ENCODE data around the gene TGFBR2. TPM values are rescaled to one million over a fixed set of nuclear protein-coding genes. Genes with fewer than 3 reads are reported as not detected.

TGFBR2 gene
- total and polyA plus RNA-seq, 2 experiments from 2014 or later: 42.2 to 52.8 TPM

DNA sequence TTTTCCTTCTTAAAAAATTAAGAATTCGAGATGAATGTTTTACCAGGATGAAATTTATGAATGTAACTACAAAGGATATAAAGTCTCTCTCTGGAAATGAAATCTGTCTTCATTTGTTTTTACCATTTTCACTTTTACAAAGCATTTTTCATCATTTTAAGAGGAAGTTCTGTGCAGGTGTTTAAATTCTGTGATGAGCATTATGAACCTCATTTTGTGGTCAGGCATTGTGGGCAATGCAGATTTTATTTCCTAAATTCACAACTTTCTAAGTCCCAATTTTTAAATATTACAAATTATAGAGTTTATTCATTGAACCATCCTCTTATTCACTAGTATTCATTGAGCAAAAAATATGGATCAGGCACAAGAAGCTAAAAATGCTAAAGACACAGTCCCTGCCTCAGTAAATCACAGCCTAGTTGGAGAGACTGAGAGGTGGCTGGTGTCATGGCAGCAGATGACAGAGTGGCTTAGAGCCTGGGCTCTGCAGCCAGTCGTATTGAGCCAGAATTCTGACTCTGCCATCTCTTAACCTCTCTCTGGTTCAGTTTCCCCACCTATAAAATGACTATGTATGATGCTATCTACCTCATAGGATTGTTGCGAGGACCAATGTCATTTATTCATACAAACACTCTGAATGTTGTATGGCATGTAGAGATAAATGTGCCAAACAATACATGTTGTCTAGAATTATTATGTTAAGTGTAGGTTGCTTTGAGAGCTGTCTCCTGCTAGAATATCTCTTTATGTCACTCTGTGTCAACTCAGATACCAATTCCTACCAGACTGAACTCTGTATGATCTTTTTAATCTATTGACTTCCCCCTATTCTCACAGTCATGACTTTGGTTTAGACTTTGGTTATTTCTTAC lies 7.5 kb upstream of the TGFBR2 start:
- TF ChIP-seq, protein P1, sequence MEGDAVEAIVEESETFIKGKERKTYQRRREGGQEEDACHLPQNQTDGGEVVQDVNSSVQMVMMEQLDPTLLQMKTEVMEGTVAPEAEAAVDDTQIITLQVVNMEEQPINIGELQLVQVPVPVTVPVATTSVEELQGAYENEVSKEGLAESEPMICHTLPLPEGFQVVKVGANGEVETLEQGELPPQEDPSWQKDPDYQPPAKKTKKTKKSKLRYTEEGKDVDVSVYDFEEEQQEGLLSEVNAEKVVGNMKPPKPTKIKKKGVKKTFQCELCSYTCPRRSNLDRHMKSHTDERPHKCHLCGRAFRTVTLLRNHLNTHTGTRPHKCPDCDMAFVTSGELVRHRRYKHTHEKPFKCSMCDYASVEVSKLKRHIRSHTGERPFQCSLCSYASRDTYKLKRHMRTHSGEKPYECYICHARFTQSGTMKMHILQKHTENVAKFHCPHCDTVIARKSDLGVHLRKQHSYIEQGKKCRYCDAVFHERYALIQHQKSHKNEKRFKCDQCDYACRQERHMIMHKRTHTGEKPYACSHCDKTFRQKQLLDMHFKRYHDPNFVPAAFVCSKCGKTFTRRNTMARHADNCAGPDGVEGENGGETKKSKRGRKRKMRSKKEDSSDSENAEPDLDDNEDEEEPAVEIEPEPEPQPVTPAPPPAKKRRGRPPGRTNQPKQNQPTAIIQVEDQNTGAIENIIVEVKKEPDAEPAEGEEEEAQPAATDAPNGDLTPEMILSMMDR (IDR thresholded peaks at IDR 0.05; ENCODE audit: poor library complexity): no peak
- no peak for TF ChIP-seq EZH2phosphoT487 (IDR thresholded peaks at IDR 0.05; ENCODE audit: low read depth, severe bottlenecking, unreplicated experiment)
- TF ChIP-seq EZH2 (IDR thresholded peaks at IDR 0.05; ENCODE audit: borderline replicate concordance): no peak
- Histone ChIP-seq H3K27ac (peak overlapping the region; percentile 72), H3K36me3 (replicated peaks; ENCODE audit: insufficient read depth, low read depth) (no peaks in the 10 kb centered on the region), H4K20me1 (ENCODE audit: insufficient read depth, poor library complexity, severe bottlenecking) (no peaks in the 10 kb centered on the region), H3K4me3 (no peak overlapping the region), H3K4me1 (ENCODE audit: insufficient read depth) (peaks cover 12% of the 10 kb centered on the region), H3K4me2 (no peak overlapping the region), H3K79me2 (no peaks in the 10 kb centered on the region), H3K9me2 (replicated peaks; ENCODE audit: insufficient read depth) (no peaks in the 10 kb centered on the region), H3K9me3 (ENCODE audit: low read depth) (no peaks in the 10 kb centered on the region), H3K27me3 (no peaks in the 10 kb centered on the region), H2AFZ (no peak overlapping the region)
- 94% methylated on average over 3 of the region's 3 CpGs for WGBS (ENCODE audit: low lambda C conversion rate, missing lambda C conversion rate)
- DNase-seq (ENCODE audit: low spot score): no peak

DNA sequence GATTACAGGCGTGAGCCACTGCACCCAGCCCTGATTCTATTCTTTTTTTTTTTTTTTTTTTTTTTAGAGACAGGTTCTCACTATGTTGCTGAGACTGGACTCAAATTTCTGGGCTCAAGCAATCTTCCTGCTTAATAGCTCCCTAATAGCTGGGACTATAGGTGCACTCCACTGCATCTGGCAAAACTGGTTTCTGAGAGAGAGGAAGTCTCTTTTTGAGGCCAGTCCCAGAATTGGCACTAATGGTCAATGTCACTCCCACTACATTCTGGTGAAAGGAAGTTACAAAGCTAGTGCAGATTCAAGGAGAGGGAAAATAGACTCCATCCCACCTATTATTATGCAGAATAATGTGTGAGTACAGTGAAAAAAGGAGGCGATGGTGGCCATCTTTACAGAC lies 5.8 kb upstream of the TGFBR2 start:
- Histone ChIP-seq H3K4me3 (no peak overlapping the region), H4K20me1 (ENCODE audit: insufficient read depth, poor library complexity, severe bottlenecking) (no peaks in the 10 kb centered on the region), H3K79me2 (no peaks in the 10 kb centered on the region), H3K9me3 (ENCODE audit: low read depth) (no peaks in the 10 kb centered on the region), H3K27me3 (no peaks in the 10 kb centered on the region), H3K27ac (no peak overlapping the region), H3K4me2 (no peak overlapping the region), H3K36me3 (replicated peaks; ENCODE audit: insufficient read depth, low read depth) (no peaks in the 10 kb centered on the region), H3K4me1 (ENCODE audit: insufficient read depth) (peaks cover 17% of the 10 kb centered on the region), H3K9me2 (replicated peaks; ENCODE audit: insufficient read depth) (no peaks in the 10 kb centered on the region), H2AFZ (no peak overlapping the region)
- no peak for DNase-seq (ENCODE audit: low spot score)
- 91% methylated on average over 2 of the region's 2 CpGs for WGBS (ENCODE audit: low lambda C conversion rate, missing lambda C conversion rate)
- TF ChIP-seq EZH2 (IDR thresholded peaks at IDR 0.05; ENCODE audit: borderline replicate concordance) (no peak), EZH2phosphoT487 (IDR thresholded peaks at IDR 0.05; ENCODE audit: low read depth, severe bottlenecking, unreplicated experiment) (no peak)
- TF ChIP-seq, protein P1 (IDR thresholded peaks at IDR 0.05; ENCODE audit: poor library complexity): no peak

DNA sequence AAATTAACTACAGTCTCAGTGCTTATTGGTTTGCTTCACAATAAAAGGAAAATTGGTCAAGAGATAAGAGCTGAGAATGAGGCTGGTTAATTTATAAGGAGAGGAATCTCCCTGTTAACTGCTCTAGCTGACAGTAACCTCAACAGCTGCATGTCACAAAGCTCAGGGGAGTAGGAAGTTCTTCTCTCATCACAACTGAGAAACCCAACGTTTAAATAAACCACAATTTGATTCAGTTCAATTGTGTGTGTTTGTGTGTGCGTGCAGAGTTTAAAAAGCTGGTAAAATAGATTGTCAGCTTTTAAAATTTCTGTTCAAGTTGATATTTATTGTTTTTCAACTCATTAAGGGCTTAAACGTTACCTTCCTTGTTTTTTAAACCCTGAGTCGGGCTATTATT lies 3.5 kb upstream of the TGFBR2 start:
- Histone ChIP-seq H3K36me3 (replicated peaks; ENCODE audit: insufficient read depth, low read depth) (no peaks in the 10 kb centered on the region), H3K9me2 (replicated peaks; ENCODE audit: insufficient read depth) (no peaks in the 10 kb centered on the region), H3K4me2 (no peak overlapping the region), H3K9me3 (ENCODE audit: low read depth) (no peaks in the 10 kb centered on the region), H3K27ac (no peak overlapping the region), H2AFZ (no peak overlapping the region), H3K4me3 (no peak overlapping the region), H3K4me1 (ENCODE audit: insufficient read depth) (peaks cover 13% of the 10 kb centered on the region), H3K79me2 (peaks cover 13% of the 10 kb centered on the region), H3K27me3 (no peaks in the 10 kb centered on the region), H4K20me1 (ENCODE audit: insufficient read depth, poor library complexity, severe bottlenecking) (no peaks in the 10 kb centered on the region)
- TF ChIP-seq EZH2 (IDR thresholded peaks at IDR 0.05; ENCODE audit: borderline replicate concordance) (no peak), EZH2phosphoT487 (IDR thresholded peaks at IDR 0.05; ENCODE audit: low read depth, severe bottlenecking, unreplicated experiment) (no peak)
- TF ChIP-seq, protein P1 (IDR thresholded peaks at IDR 0.05; ENCODE audit: poor library complexity): no peak
- no peak for DNase-seq (ENCODE audit: low spot score)
- WGBS (ENCODE audit: low lambda C conversion rate, missing lambda C conversion rate): 67% methylated on average over 4 of the region's 4 CpGs
